AG09319 (cell line): Measurements from ENCODE around the gene CST1.
"Not testable (repeated sequence)": the region's sequence is repeated elsewhere in the genome, so short reads cannot be mapped to it uniquely, and the experiment has no call there.

Experiments
- DNase-seq: peaks from one replicate; pipeline ENCODE4 v3.0.0-alpha.2; 2010; ENCODE audit warnings: low read depth; ENCODE audit errors: extremely low read depth
- CTCF ChIP-seq: IDR thresholded peaks from 2 replicates; pipeline ENCODE4 v1.5.1; 2011; ENCODE audit warnings: low read depth, mild to moderate bottlenecking, inconsistent platforms, low read length, moderate library complexity

The CST1 gene

GRCh38 chr20:23727016-23727415 lies 23.7 kb downstream of the CST1 start:
- DNase-seq = no peak
- TF ChIP-seq CTCF = no peak

GRCh38 chr20:23725102-23725501 lies 25.6 kb downstream of the CST1 start:
- TF ChIP-seq CTCF = no peak
- DNase-seq = no peak

- peak; percentile 47 for TF ChIP-seq CTCF
- not testable (repeated sequence) for DNase-seq
These were observed 27.0 kb downstream of the CST1 start for GRCh38 chr20:23723659-23724307.

- DNase-seq = not testable (repeated sequence)
These were observed 27.9 kb downstream of the CST1 start for GRCh38 chr20:23722851-23723250.

- DNase-seq = no peak
These were observed 28.8 kb downstream of the CST1 start for GRCh38 chr20:23721962-23722361.

GRCh38 chr20:23719351-23719750 lies 31.4 kb downstream of the CST1 start:
- DNase-seq = not testable (repeated sequence)

More at GRCh38 chr20:23721962-23722361, 28.8 kb downstream of the CST1 start:
- no peak for TF ChIP-seq CTCF

GRCh38 chr20:23711778-23712177 lies 39.0 kb downstream of the CST1 start:
- DNase-seq = not testable (repeated sequence)

- no peak for TF ChIP-seq CTCF
These were observed 40.0 kb downstream of the CST1 start for GRCh38 chr20:23710771-23711170.

GRCh38 chr20:23705895-23706294 lies 44.8 kb downstream of the CST1 start:
- no peak for TF ChIP-seq CTCF
- no peak for DNase-seq

More at GRCh38 chr20:23710771-23711170, 40.0 kb downstream of the CST1 start:
- DNase-seq = no peak
